OCI-LY3 (cell line): ENCODE results near the gene KRT80.

ENCODE experiments used
- H2AFZ ChIP-seq: fragments of 200-600, 300-600 bp; shearing (Covaris generic); 2 replicates; pipeline ENCODE4 v1.6.0; 2014; ENCODE audit warnings: antibody characterized with exemption, low read depth, low read length
- H3K27ac ChIP-seq: fragments of 200-600, 300-600 bp; sonication (generic); 2 replicates; pipeline ENCODE4 v1.5.1; 2014; ENCODE audit warnings: mild to moderate bottlenecking, low read length, moderate library complexity, mixed read lengths
- H3K27me3 ChIP-seq: fragments of 200-600, 300-600 bp; sonication (generic); 2 replicates; pipeline ENCODE4 v1.6.1; 2014; ENCODE audit warnings: low read depth, low read length, mixed read lengths
- H3K36me3 ChIP-seq: fragments of 200-600, 300-600 bp; sonication (generic); replicated peaks from 2 replicates; pipeline ENCODE3; 2014; ENCODE audit warnings: low read depth, low read length, mixed read lengths
- H3K4me1 ChIP-seq: fragments of 300-600, 200-600 bp; sonication (generic); 2 replicates; pipeline ENCODE4 v1.6.1; 2014; ENCODE audit warnings: low read length, mixed read lengths
- H3K4me2 ChIP-seq: fragments of 200-600, 300-600 bp; sonication (generic); 2 replicates; pipeline ENCODE4 v1.6.1; 2014; ENCODE audit warnings: low read length, mixed read lengths
- H3K4me3 ChIP-seq: fragments of 300-600, 200-600 bp; sonication (generic); 2 replicates; pipeline ENCODE4 v1.5.1; 2014; ENCODE audit warnings: antibody characterized with exemption, mild to moderate bottlenecking, low read length, moderate library complexity
- H3K79me2 ChIP-seq: fragments of 300-600, 200-600 bp; shearing (Covaris generic); 2 replicates; pipeline ENCODE4 v1.6.1; 2014; ENCODE audit warnings: mild to moderate bottlenecking, low read length, mixed read lengths
- H3K9ac ChIP-seq: fragments of 300-600, 200-600 bp; shearing (Covaris generic); 2 replicates; pipeline ENCODE4 v1.6.0; 2014; ENCODE audit warnings: mild to moderate bottlenecking, low read length, moderate library complexity
- H3K9me3 ChIP-seq: fragments of 200-600, 300-600 bp; shearing (Covaris generic); 2 replicates; pipeline ENCODE4 v1.6.1; 2014; ENCODE audit warnings: low read length, mixed read lengths; ENCODE audit not compliant: insufficient read depth
- H4K20me1 ChIP-seq: fragments of 200-600, 300-600 bp; sonication (generic); 2 replicates; pipeline ENCODE4 v1.6.1; 2016; ENCODE audit warnings: low read length, mixed read lengths; ENCODE audit not compliant: insufficient read depth
- EZH2phosphoT487 ChIP-seq: fragments of 200-600 bp; shearing (Covaris generic); IDR thresholded peaks from 2 replicates; pipeline ENCODE4 v1.6.1; 2018; ENCODE audit warnings: antibody characterized with exemption, mixed run types, low read depth
- TF ChIP-seq, protein P1 (sequence below): fragments of 200-600, 300-600 bp; sonication (generic); IDR thresholded peaks from 2 replicates; pipeline ENCODE4 v1.5.1; 2014; ENCODE audit warnings: antibody characterized with exemption, low read length, low read depth

The KRT80 gene

DNA sequence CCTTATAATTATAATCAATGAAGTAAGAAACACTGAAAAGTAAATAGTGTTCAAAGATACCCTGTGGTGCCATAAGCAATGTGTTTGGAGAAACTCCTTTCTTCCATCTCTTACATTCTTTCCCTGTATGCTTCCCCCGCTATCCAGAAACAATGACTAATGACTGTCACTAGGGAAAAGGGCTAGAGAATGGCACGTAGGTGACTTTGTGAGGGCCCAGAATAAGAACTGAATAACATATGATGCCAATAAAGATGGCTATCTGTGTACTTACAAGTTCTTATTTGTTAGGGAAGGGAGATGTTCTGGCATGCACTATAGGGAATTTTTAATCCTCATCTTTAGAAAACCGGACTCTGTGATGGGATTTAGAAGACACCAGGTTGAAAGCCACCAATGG is 36.6 kb upstream of the KRT80 start:
- no peak overlapping the region for H3K9ac ChIP-seq
- no peaks in the 10 kb centered on the region for H4K20me1 ChIP-seq
- peaks cover 45% of the 10 kb centered on the region for H3K27me3 ChIP-seq
- no peak overlapping the region for H3K4me3 ChIP-seq
- no peak overlapping the region for H2AFZ ChIP-seq
- H3K4me1 ChIP-seq: no peaks in the 10 kb centered on the region
- H3K36me3 ChIP-seq: no peaks in the 10 kb centered on the region
- no peak overlapping the region for H3K4me2 ChIP-seq
- H3K79me2 ChIP-seq: no peaks in the 10 kb centered on the region
- TF ChIP-seq, protein P1, sequence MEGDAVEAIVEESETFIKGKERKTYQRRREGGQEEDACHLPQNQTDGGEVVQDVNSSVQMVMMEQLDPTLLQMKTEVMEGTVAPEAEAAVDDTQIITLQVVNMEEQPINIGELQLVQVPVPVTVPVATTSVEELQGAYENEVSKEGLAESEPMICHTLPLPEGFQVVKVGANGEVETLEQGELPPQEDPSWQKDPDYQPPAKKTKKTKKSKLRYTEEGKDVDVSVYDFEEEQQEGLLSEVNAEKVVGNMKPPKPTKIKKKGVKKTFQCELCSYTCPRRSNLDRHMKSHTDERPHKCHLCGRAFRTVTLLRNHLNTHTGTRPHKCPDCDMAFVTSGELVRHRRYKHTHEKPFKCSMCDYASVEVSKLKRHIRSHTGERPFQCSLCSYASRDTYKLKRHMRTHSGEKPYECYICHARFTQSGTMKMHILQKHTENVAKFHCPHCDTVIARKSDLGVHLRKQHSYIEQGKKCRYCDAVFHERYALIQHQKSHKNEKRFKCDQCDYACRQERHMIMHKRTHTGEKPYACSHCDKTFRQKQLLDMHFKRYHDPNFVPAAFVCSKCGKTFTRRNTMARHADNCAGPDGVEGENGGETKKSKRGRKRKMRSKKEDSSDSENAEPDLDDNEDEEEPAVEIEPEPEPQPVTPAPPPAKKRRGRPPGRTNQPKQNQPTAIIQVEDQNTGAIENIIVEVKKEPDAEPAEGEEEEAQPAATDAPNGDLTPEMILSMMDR: no peak
- TF ChIP-seq EZH2phosphoT487: no peak
- H3K27ac ChIP-seq: no peak overlapping the region
- no peaks in the 10 kb centered on the region for H3K9me3 ChIP-seq

GRCh38 chr12:52227606-52228166 is 35.9 kb upstream of the KRT80 start:
- no peaks in the 10 kb centered on the region for H4K20me1 ChIP-seq
- no peaks in the 10 kb centered on the region for H3K9me3 ChIP-seq
- peaks cover 51% of the 10 kb centered on the region for H3K27me3 ChIP-seq
- H3K4me1 ChIP-seq: no peaks in the 10 kb centered on the region
- H2AFZ ChIP-seq: no peak overlapping the region
- TF ChIP-seq, protein P1: no peak
- no peak for TF ChIP-seq EZH2phosphoT487
- H3K36me3 ChIP-seq: no peaks in the 10 kb centered on the region
- H3K79me2 ChIP-seq: no peaks in the 10 kb centered on the region
- no peak overlapping the region for H3K4me2 ChIP-seq
- H3K27ac ChIP-seq: no peak overlapping the region
- no peak overlapping the region for H3K4me3 ChIP-seq
- H3K9ac ChIP-seq: no peak overlapping the region

- Histone ChIP-seq H3K79me2 (no peaks in the 10 kb centered on the region), H4K20me1 (no peaks in the 10 kb centered on the region), H3K4me2 (no peak overlapping the region), H3K27ac (no peak overlapping the region), H2AFZ (no peak overlapping the region), H3K4me1 (peaks cover 12% of the 10 kb centered on the region), H3K4me3 (no peak overlapping the region), H3K9ac (no peak overlapping the region), H3K27me3 (peaks cover 51% of the 10 kb centered on the region), H3K36me3 (no peaks in the 10 kb centered on the region), H3K9me3 (no peaks in the 10 kb centered on the region)
- TF ChIP-seq, protein P1: no peak
- TF ChIP-seq EZH2phosphoT487: no peak
Observed at GRCh38 chr12:52226446-52226845, 34.6 kb upstream of the KRT80 start.

- Histone ChIP-seq H3K9ac (no peak overlapping the region), H3K27me3 (peaks cover 57% of the 10 kb centered on the region), H3K9me3 (no peaks in the 10 kb centered on the region), H3K4me3 (no peak overlapping the region), H4K20me1 (no peaks in the 10 kb centered on the region), H3K4me2 (no peak overlapping the region), H3K79me2 (no peaks in the 10 kb centered on the region), H3K36me3 (no peaks in the 10 kb centered on the region), H3K27ac (no peak overlapping the region), H3K4me1 (peaks cover 12% of the 10 kb centered on the region), H2AFZ (no peak overlapping the region)
- no peak for TF ChIP-seq EZH2phosphoT487
- TF ChIP-seq, protein P1: no peak
Observed at GRCh38 chr12:52225752-52226151, 33.9 kb upstream of the KRT80 start.
